ENCODE results near the gene CCDC134. TPM values are rescaled to one million over a fixed set of nuclear protein-coding genes. Genes with fewer than 3 reads are reported as not detected.

CCDC134 gene
- total RNA-seq, 1 experiment from 2014 or later, result 16.7 TPM

- in situ Hi-C loops (cut with HindIII; ENCODE audit: low pct_unique_long_range_greater_than_20kb, low sequenced_read_pairs), result no loop called here
- Histone ChIP-seq H3K9me3 (ENCODE audit: control insufficient read depth, insufficient read depth, low read depth, low read length) (no peaks in the 10 kb centered on the region), H3K36me3 (ENCODE audit: control insufficient read depth, insufficient read depth, low read length) (no peaks in the 10 kb centered on the region), H3K4me3 (ENCODE audit: low read depth in 2 of 2, low read length in 2 of 2) (no peak overlapping the region), H3K27ac (ENCODE audit: low read length) (no peak overlapping the region), H3K27me3 (ENCODE audit: control insufficient read depth, insufficient read depth, low read length) (no peaks in the 10 kb centered on the region), H3K4me1 (ENCODE audit: control insufficient read depth, insufficient read depth, low read length) (no peaks in the 10 kb centered on the region)
- ATAC-seq (no peak), DNase-seq (ENCODE audit: low read depth, low spot score) (no peak)
- intact Hi-C loops (cut with micrococcal nuclease; ENCODE audit: unreplicated experiment), result no loop called here
- no peak for TF ChIP-seq SIN3A (IDR thresholded peaks at IDR 0.05; ENCODE audit: borderline replicate concordance, insufficient read depth, low read depth, low read length)
- TF ChIP-seq REST (IDR thresholded peaks at IDR 0.05; ENCODE audit: insufficient read depth in 1 of 2, low read depth in 2 of 2, low read length in 1 of 2), result no peak
- no peak for TF ChIP-seq CTCF (IDR thresholded peaks at IDR 0.05)
- no peak for TF ChIP-seq TCF7L2 (IDR thresholded peaks at IDR 0.05; ENCODE audit: low read depth, low read length)
- TF ChIP-seq POLR2AphosphoS5 (IDR thresholded peaks at IDR 0.05; ENCODE audit: low read depth, low read length), result no peak
- ChIA-PET CTCF (no interaction called here), POLR2A (no interaction called here)
- BruUV-seq (replicated peaks), result no TSS peak
Measured at GRCh38 chr22:41825376-41825775, 24.9 kb downstream of the CCDC134 start.

GRCh38 chr22:41826021-41826420 is 25.5 kb downstream of the CCDC134 start:
- no peak for ATAC-seq
- in situ Hi-C loops (cut with HindIII; ENCODE audit: low pct_unique_long_range_greater_than_20kb, low sequenced_read_pairs), result no loop called here
- Histone ChIP-seq H3K27ac (ENCODE audit: low read length) (no peak overlapping the region), H3K4me1 (ENCODE audit: control insufficient read depth, insufficient read depth, low read length) (no peaks in the 10 kb centered on the region), H3K9me3 (ENCODE audit: control insufficient read depth, insufficient read depth, low read depth, low read length) (no peaks in the 10 kb centered on the region), H3K4me3 (ENCODE audit: low read depth in 2 of 2, low read length in 2 of 2) (no peak overlapping the region), H3K36me3 (ENCODE audit: control insufficient read depth, insufficient read depth, low read length) (no peaks in the 10 kb centered on the region), H3K27me3 (ENCODE audit: control insufficient read depth, insufficient read depth, low read length) (no peaks in the 10 kb centered on the region)
- POLR2A ChIA-PET, result interaction anchor here (0.6 kb wide), 1 partner anchor 11 kb away, joined by 15 read pairs; no protein-coding TSS in a partner anchor
- CTCF ChIA-PET, result no interaction called here
- DNase-seq (ENCODE audit: low read depth, low spot score), result no peak
- TF ChIP-seq TCF7L2 (IDR thresholded peaks at IDR 0.05; ENCODE audit: low read depth, low read length) (no peak), CTCF (IDR thresholded peaks at IDR 0.05) (no peak), REST (IDR thresholded peaks at IDR 0.05; ENCODE audit: insufficient read depth in 1 of 2, low read depth in 2 of 2, low read length in 1 of 2) (no peak), POLR2AphosphoS5 (IDR thresholded peaks at IDR 0.05; ENCODE audit: low read depth, low read length) (no peak), SIN3A (IDR thresholded peaks at IDR 0.05; ENCODE audit: borderline replicate concordance, insufficient read depth, low read depth, low read length) (no peak)
- intact Hi-C loops (cut with micrococcal nuclease; ENCODE audit: unreplicated experiment), result no loop called here
- no TSS peak for BruUV-seq (replicated peaks)
